ENCODE measurements around the gene MRPS9. TPM values are rescaled to one million over a fixed set of nuclear protein-coding genes. Genes with fewer than 3 reads are reported as not detected.
A peak's percentile ranks its signal among the peaks of the same experiment; 100 is the strongest.

Gene MRPS9
- total RNA-seq, 1 donor from 2014 or later: 16.0 TPM

- Histone ChIP-seq H3K4me3 (no peak overlapping the region), H3K9me3 (no peaks in the 10 kb centered on the region), H3K27ac (no peak overlapping the region), H3K4me1 (no peaks in the 10 kb centered on the region), H3K36me3 (no peaks in the 10 kb centered on the region), H3K27me3 (no peaks in the 10 kb centered on the region)
- TF ChIP-seq POLR2A (IDR thresholded peaks at IDR 0.05): no peak
- no peak for TF ChIP-seq CTCF (IDR thresholded peaks at IDR 0.05)
- no peak for TF ChIP-seq POLR2AphosphoS5 (IDR thresholded peaks at IDR 0.05; ENCODE audit: insufficient read depth in 1 of 2, low read depth in 1 of 2)
- DNase-seq (ENCODE audit: extremely low spot score in 2 of 2): no peak
- intact Hi-C loops (cut with DNase I): no loop called here
These were observed 73.7 kb downstream of the MRPS9 start for GRCh38 chr2:105111365-105112150.

- H3K36me3 ChIP-seq: no peaks in the 10 kb centered on the region
- TF ChIP-seq POLR2AphosphoS5 (IDR thresholded peaks at IDR 0.05; ENCODE audit: insufficient read depth in 1 of 2, low read depth in 1 of 2) (no peak), POLR2A (IDR thresholded peaks at IDR 0.05) (no peak), CTCF (IDR thresholded peaks at IDR 0.05) (no peak)
- intact Hi-C loops (cut with DNase I): no loop called here
- H3K4me1 ChIP-seq: no peaks in the 10 kb centered on the region
- H3K27ac ChIP-seq: no peak overlapping the region
- no peak overlapping the region for H3K4me3 ChIP-seq
- no peaks in the 10 kb centered on the region for H3K27me3 ChIP-seq
- no peak for DNase-seq (ENCODE audit: extremely low spot score in 2 of 2)
- H3K9me3 ChIP-seq: no peaks in the 10 kb centered on the region
These were observed 74.5 kb downstream of the MRPS9 start for GRCh38 chr2:105112345-105112744.

GRCh38 chr2:105113616-105114291 is 75.9 kb downstream of the MRPS9 start:
- no peak overlapping the region for H3K27ac ChIP-seq
- H3K27me3 ChIP-seq: no peaks in the 10 kb centered on the region
- H3K36me3 ChIP-seq: no peaks in the 10 kb centered on the region
- H3K4me3 ChIP-seq: no peak overlapping the region
- intact Hi-C loops (cut with DNase I): no loop called here
- DNase-seq (ENCODE audit: extremely low spot score in 2 of 2): no peak
- H3K4me1 ChIP-seq: no peaks in the 10 kb centered on the region
- TF ChIP-seq CTCF (IDR thresholded peaks at IDR 0.05): no peak
- no peak for TF ChIP-seq POLR2A (IDR thresholded peaks at IDR 0.05)
- no peak for TF ChIP-seq POLR2AphosphoS5 (IDR thresholded peaks at IDR 0.05; ENCODE audit: insufficient read depth in 1 of 2, low read depth in 1 of 2)
- no peaks in the 10 kb centered on the region for H3K9me3 ChIP-seq

GRCh38 chr2:105114551-105114950 is 76.7 kb downstream of the MRPS9 start:
- Histone ChIP-seq H3K27me3 (no peaks in the 10 kb centered on the region), H3K4me3 (no peak overlapping the region), H3K36me3 (no peaks in the 10 kb centered on the region), H3K9me3 (no peaks in the 10 kb centered on the region), H3K4me1 (no peaks in the 10 kb centered on the region), H3K27ac (no peak overlapping the region)
- DNase-seq (ENCODE audit: extremely low spot score in 2 of 2): no peak
- TF ChIP-seq POLR2A (IDR thresholded peaks at IDR 0.05) (no peak), CTCF (IDR thresholded peaks at IDR 0.05) (peak; percentile 28 to 62 (median 47)), POLR2AphosphoS5 (IDR thresholded peaks at IDR 0.05; ENCODE audit: insufficient read depth in 1 of 2, low read depth in 1 of 2) (no peak)
- intact Hi-C loops (cut with DNase I): no loop called here

- TF ChIP-seq CTCF (IDR thresholded peaks at IDR 0.05) (no peak), POLR2AphosphoS5 (IDR thresholded peaks at IDR 0.05; ENCODE audit: insufficient read depth in 1 of 2, low read depth in 1 of 2) (no peak), POLR2A (IDR thresholded peaks at IDR 0.05) (no peak)
- no peak for DNase-seq (ENCODE audit: extremely low spot score in 2 of 2)
- H3K27me3 ChIP-seq: no peaks in the 10 kb centered on the region
- no peak overlapping the region for H3K4me3 ChIP-seq
- intact Hi-C loops (cut with DNase I): loop anchor here (5.0 kb wide), 1 partner anchor 121 kb away; no protein-coding TSS in a partner anchor
- no peaks in the 10 kb centered on the region for H3K36me3 ChIP-seq
- no peaks in the 10 kb centered on the region for H3K4me1 ChIP-seq
- no peaks in the 10 kb centered on the region for H3K9me3 ChIP-seq
- no peak overlapping the region for H3K27ac ChIP-seq
These were observed 78.5 kb downstream of the MRPS9 start for GRCh38 chr2:105116348-105116747.

Measured in vagina (tissue), 2 donors.